Body of pancreas (tissue), 4 donors: Measurements from ENCODE around the gene FREM1.

Source experiments
- POLR2A ChIP-seq, 3 donors: fragments of 450-650 bp; IDR thresholded peaks; one replicate each; pipeline ENCODE4 v1.6.1; 2016; ENCODE audit warnings: antibody characterized with exemption in 3 of 3, mild to moderate bottlenecking in 2 of 3
- TF ChIP-seq, protein P1 (sequence below), 7 experiments: fragments of 450-650 bp in 4 of 7; fragments of 200-600 bp in 3 of 7; sonication (generic) in 3 of 7; IDR thresholded peaks; one replicate each; pipeline ENCODE4 v1.5.1; 2016 to 2019; ENCODE audit warnings: antibody characterized with exemption in 7 of 7

DNA sequence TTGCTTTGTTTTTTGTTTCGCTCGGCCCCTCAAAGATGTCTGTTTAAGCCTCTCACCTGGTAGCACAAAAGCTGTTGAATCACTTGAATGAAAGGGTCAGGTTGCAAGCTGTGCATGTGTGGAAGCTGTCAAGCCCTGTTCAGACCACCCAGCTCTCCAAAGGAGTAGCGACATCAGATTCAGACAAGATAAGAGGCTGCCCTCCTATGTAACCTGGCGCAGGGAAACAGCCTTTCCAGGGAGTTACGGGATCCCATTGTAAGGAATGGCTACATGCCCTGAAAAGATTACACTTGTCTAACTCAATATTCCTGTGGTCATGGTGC, 2.9 kb downstream of the FREM1 start:
- TF ChIP-seq, protein P1, sequence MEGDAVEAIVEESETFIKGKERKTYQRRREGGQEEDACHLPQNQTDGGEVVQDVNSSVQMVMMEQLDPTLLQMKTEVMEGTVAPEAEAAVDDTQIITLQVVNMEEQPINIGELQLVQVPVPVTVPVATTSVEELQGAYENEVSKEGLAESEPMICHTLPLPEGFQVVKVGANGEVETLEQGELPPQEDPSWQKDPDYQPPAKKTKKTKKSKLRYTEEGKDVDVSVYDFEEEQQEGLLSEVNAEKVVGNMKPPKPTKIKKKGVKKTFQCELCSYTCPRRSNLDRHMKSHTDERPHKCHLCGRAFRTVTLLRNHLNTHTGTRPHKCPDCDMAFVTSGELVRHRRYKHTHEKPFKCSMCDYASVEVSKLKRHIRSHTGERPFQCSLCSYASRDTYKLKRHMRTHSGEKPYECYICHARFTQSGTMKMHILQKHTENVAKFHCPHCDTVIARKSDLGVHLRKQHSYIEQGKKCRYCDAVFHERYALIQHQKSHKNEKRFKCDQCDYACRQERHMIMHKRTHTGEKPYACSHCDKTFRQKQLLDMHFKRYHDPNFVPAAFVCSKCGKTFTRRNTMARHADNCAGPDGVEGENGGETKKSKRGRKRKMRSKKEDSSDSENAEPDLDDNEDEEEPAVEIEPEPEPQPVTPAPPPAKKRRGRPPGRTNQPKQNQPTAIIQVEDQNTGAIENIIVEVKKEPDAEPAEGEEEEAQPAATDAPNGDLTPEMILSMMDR (IDR thresholded peaks at IDR 0.05) = no peak
- no peak for TF ChIP-seq POLR2A (IDR thresholded peaks at IDR 0.05)
